Gastrocnemius medialis (tissue), 4 donors: ENCODE results near the gene ZNF655.

Source experiments
- CTCF ChIP-seq, 5 experiments: fragments of 450-650 bp in 3 of 5; fragments of 200-600 bp in 2 of 5; sonication (generic) in 2 of 5; IDR thresholded peaks in 4 of 5; conservative IDR thresholded peaks in 1 of 5; 1 replicate in 4 of 5; 2 replicates in 1 of 5; pipeline ENCODE4 v1.5.1; 2016 to 2019; ENCODE audit warnings: antibody characterized with exemption in 5 of 5, mild to moderate bottlenecking in 3 of 5, moderate library complexity in 3 of 5
- POLR2A ChIP-seq, 2 donors: fragments of 450-650 bp; IDR thresholded peaks; one replicate each; pipeline ENCODE4 v1.6.1; 2017; ENCODE audit warnings: antibody characterized with exemption in 2 of 2, mild to moderate bottlenecking in 2 of 2, moderate library complexity in 2 of 2

GRCh38 chr7:99606531-99606930 is 48.1 kb downstream of the ZNF655 start:
- TF ChIP-seq POLR2A (IDR thresholded peaks at IDR 0.05) (no peak), CTCF (IDR thresholded peaks at IDR 0.05 in 4 of 5, conservative IDR thresholded peaks at IDR 0.05 in 1 of 5) (no peak)
